ENCODE measurements around the gene CACNA1E.

- TF ChIP-seq POLR2AphosphoS5 (IDR thresholded peaks at IDR 0.05; ENCODE audit: low read depth, low read length) (no peak), REST (IDR thresholded peaks at IDR 0.05; ENCODE audit: insufficient read depth in 1 of 2, low read depth in 2 of 2, low read length in 2 of 2) (no peak)
These were observed 173.2 kb downstream of the CACNA1E start for GRCh38 chr1:181656491-181656890.

Data from PFSK-1 (cell line).